ENCODE results near the gene UBE2U.

UBE2U gene, protein sequence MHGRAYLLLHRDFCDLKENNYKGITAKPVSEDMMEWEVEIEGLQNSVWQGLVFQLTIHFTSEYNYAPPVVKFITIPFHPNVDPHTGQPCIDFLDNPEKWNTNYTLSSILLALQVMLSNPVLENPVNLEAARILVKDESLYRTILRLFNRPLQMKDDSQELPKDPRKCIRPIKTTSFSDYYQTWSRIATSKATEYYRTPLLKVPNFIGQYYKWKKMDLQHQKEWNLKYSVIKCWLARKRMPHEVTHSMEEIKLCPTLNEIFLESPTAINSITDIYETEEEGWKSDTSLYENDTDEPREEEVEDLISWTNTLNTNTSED

DNA sequence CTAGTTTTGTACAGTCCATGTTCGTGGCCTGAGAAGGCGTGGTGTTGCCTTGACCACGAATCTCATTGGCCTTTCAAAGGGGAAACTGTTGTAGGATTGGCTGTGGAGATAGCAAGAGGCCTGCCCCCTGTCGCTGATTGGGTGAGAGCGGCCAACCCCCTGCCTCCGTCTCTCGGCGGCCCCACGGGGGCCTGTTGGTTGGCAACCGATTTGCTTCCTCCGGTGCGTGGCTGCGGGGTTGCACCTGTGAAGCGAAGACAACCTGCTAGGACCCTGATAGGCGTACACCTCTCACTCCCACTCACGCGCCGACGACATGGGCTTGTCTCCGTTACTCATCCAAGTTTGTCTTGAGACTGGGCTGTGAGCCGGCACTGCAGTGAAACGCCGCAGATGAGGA is at the start of gene UBE2U:
Gene UBE2U, plus strand, starts transcription at position 204 of the 400 bp plus-strand sequence. CDS start 428 bp downstream, outside the sequence.
- DNase-seq, result no peak

DNA sequence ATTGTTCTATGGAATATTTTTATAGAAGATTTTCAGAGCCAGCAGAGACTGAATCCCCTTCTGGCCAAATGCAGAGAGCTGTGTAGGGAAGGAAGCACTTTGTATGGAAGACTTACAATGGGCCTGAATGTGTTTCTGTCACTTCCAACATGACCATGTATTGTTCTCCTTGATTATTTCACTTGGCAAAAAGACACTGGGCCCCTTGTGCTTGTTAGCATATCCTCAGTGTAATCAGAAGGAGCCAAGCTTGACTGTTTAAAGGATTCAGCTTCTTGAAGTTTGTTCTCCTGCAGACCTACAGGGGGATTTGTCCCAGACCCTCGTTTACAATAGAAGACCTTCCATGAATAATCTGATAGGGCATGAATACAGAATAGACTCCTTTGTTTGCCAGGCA is 48.1 kb upstream of the UBE2U start:
- no peak for DNase-seq

DNA sequence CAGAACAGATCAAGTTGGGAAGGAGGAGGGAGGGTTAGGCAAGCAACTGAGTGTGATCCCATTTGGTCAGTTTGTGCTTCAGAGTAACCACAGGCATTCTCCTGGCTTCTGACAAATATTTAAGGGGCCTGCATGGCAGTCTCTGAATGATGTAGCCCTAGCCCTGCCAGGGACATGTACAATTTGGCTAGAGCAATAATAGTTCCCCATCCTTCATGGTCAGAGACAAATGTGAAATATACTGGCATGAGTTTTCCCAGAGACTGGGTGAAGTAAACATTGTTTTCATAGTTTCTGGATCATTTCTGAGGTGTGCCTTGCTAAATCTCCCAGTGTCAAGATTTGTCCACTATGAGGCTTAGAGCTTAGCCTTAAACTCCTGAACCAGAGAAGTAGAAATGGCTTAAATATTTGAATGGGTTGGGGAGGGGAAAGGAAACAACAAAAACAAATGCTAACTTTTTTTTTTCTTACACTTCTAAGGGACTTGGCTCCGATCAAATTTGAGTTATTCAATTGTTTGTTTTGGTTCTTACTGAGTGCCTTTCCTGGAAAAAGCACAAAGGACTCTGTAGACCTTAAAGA is 42.0 kb upstream of the UBE2U start:
- DNase-seq, result no peak

DNA sequence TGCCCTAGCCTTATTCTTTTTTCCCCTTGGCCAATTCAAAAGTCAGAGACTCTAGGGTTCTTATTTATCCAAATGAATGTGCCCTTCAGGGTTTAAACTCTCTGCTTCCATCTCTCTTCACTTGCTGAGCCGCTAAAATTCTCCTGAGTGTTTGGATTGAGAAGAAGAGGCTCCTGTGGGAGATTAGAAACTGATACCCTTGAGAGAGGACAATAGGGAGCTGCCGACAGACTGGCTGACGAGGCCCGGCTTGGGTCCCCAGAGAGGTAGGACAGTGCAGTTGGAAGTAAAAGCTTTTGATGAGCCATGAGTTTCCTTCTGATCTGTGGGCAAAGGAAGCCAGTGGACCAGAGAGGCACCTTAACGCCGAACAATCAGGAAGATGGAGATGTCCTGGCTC is 41.3 kb upstream of the UBE2U start:
- DNase-seq, result no peak

DNA sequence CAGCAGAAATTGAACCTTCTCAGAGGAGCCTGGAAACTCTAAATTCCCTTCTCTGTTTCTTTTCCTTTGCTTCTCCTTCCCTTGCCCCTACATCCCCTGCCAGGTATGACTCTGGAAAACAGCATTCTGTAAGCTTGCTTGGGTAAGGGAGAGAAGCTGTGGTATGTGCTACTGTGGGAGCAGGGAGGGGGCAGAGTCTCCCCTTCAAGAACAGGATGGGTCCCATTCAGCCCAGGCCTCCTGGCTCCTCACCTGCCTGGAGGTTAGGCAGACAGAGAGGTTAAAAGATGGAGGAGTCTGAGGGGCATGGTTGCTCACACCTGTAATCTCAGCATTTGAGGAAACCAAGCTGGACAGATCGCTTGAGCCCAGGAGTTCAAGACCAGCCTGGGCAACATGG is 40.6 kb upstream of the UBE2U start:
- DNase-seq, result no peak

DNA sequence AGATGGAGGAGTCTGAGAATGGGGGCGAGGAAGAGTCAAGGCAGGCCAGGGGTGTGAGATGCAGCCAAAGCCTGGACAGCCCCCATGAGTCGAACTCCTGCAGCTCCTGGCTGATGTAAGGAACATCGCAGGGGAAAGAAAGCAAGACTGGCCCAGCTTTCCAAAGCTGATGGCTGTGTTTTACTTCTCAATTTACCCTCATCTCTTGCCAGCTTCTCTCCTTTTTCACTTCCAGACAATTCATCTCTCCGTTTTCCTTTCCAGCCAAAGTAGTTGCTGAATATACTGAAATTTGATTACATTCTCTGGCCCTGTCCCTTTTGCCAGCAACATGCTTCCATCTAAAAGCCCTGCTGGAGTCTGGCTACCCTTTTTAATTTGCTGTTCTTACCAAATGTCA is 40.0 kb upstream of the UBE2U start:
- DNase-seq, result no peak

DNA sequence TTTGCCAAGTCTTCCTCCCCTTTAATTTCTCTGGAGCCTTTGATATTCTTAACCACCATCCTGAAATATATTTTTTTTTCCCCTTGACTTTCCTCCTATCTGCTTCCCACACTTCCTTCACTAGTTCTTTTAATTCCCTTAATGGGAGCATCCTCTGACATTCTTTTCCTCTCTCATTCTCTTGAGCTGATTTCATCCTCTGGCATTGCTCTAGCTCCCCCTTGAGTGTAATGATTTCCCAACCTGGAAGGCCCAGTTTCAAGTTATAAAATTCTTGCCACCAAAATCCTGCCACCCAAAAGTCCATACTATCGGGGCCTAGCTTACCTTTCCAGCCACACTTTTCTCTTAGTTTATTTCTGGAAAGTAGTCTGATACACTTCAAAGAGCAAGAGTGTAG is 39.5 kb upstream of the UBE2U start:
- DNase-seq, result no peak

DNA sequence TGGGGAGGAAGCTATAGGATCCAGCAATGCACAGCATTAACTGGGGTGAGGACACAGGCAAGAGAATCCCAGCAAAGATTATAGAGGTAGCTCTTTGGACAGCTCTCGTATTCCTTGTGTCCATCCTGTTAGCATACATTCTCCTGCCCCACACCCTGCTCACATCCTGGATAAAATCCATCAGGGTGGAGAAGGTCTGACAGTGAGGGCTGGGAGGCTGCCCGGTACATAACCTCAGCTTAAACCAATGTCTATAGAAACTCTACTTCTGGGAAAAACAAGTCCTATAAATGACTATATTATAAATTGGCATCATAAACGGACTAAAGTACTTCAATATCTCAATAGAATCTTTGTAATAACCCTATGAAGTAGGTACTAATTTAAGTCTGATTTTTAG is 36.8 kb upstream of the UBE2U start:
- no peak for DNase-seq

DNA sequence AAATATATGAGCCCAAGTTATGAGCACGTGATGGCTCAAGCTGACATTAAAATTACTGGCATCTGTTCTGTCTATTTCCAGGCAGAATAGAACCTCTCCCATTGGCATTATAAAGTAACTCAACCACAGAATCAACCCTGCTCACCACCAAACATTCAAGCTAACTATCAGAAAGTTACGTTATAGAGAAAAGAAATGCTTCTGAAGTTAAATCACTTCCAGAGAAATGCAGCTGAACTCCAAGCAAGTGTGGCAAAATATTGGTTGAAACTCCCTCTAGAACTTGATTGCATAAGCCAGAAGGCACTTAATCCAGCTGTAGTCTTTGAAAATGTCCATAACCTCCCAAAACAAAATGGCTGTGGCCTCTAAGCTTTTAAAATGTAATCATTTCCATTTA is 36.2 kb upstream of the UBE2U start:
- DNase-seq, result no peak

DNA sequence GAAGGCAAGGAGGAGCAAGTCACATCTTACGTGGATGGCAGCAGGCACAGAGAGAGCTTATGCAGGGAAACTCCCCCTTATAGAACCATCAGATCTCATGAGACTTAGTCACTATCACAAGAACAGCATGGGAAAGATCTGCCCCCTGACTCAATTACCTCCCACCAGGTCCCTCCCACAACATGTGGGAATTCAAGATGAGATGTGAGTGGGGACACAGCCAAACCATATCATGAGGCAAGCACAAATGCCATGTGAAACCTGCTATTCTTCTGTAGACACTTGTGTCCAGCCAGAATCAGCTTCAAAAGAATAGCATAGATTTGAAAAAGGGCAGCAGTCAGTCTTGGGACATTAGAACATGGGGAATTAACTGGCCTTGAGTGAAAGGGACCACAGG is 32.2 kb upstream of the UBE2U start:
- DNase-seq, result no peak

DNA sequence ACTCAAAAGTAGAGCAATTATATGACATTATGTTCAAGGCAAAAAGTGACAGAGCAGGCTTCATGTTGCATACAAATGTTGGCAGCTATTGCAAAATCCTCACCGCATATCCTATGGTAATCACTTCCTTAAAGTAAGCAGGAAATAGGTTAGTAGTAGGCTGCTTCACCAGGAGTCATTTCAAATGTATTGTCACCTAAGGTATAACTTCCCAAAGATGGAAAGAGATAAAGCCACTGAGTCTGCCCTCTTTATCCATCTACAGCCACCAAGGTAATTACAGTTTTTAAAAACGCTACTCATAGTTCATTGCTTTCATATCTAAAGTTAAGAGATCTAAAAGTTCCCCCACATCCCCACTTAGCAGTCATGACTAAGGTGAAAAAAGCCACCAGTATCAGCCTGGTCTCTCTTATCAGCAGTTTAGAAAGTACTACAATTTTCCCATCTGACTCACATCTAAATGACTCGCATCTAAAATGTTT is 31.6 kb upstream of the UBE2U start:
- DNase-seq, result no peak

DNA sequence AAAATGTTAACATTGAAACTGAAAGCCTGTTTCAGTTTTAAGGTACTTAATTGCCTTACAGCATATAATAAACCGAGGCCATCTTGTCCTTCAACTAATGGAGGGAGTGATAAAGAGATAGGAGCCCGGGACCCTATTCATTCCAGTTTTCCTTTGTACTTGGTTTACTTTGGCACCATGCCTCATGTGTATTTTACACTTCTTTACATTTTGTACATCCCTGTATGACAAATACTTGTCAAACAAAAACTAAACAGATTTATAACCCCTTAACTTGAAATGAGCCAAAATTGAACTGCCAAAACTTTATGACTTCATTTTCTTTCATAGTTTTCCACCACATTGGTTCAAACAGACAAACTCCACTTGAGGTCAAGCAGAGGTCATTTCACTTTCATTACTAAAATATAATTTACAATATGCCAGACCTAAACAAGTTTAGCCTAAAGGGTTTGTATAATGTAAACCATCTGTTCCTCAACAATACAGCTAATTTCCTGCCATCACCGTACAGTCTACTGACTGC is 30.9 kb upstream of the UBE2U start:
- DNase-seq, result no peak

DNA sequence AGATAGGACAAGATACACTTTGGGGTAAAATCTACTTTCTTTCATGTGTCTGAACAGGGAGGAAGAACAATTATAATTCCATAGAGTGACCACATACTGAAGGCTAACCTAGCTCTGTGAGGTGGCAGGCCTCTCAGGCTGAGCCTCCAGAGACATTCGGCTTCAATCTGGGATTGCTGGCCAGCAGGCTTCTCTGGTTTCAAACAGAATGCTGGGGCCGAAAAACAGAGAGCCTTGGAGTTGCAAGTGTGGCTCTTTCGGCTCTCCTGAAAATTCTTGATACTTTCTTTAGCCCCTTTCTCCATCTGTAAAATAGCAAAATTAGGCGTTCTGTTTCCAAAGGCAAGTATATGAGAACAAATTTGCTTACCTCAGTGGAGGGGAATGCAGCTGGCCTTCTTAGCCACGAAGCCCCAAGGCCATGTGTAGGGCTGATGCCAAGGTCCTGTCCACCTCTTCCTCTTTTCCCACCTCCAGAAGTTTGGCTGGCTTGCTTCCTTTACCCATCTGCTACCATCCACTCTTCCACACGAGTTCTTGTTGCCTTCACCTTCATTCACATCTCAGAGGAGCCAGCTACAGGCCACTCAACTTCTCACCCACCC is 30.0 kb upstream of the UBE2U start:
- DNase-seq, result no peak

DNA sequence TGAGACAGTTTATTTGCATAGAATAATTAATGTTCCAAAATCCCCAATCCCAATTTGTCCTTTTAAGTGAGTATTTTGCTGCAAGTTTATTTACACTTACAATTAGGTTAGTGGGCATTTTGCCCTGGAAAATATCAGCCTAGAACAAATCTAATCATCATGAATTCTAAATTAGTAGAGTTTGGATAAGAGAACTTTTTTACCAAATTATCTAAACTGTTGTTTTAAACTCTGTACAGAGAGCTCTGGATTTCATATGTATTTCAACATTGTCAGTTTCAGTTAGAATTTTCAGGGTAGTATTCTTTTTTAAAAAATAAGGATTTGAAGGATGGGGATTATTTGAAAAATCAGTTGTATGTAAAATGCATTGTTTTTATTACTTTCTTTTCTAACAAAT is 27.8 kb upstream of the UBE2U start:
- DNase-seq, result no peak

DNA sequence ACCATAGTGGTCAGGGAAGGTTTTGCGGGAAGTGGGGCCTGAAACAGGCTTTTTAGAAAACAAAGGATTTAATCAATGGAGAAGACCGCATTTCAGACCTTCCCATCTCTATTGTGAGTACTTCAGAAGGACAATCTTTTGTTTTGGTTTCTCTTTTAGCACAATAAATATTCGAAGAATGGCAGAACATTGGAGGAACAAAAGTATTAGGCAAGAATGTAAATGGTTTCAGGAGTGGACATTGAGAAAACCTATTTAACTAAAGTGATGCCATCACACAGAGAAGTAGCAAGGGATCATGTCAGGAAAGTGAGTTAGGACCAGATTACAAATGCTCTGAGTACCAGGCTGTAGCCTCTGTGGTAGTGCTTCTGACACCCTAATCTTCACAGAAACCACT is 26.8 kb upstream of the UBE2U start:
- no peak for DNase-seq

DNA sequence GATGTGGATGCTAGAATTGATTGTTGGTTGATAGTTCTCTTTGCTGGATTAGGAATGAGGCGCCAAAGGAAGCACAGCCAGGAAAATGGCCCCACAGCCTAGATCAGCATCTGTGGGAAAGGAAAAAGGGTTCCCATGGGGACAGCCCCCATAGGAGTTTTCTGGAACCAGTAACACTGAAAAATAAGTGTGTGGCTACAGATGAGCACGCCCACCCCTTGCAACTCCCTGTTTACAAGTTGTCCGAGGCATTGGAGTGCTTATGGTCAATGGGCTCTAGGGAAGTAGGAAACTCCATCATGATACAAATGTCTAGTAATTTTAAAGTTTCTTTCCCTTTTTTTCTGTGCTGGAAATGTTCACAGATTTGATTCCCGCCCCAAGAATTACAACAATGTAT is 23.8 kb upstream of the UBE2U start:
- DNase-seq, result no peak

DNA sequence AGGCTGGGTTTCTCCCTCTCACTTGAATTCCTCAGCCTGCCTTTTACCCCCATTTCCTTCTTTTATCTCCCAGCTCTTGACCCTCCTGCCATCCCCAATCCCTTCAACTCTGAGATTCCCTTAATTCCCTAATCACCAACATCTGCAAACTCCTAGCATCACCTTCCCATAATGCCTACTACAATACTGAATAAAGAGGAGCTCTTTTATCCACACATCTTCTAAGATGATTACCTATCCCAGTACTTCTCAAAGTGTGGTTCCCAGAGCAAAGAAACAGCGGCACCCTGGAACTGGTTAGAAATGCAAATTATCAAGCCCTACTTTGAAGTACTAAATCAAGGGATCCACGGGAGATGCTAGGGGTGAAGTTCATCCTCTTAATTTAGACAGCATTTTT is 21.2 kb upstream of the UBE2U start:
- DNase-seq, result no peak

DNA sequence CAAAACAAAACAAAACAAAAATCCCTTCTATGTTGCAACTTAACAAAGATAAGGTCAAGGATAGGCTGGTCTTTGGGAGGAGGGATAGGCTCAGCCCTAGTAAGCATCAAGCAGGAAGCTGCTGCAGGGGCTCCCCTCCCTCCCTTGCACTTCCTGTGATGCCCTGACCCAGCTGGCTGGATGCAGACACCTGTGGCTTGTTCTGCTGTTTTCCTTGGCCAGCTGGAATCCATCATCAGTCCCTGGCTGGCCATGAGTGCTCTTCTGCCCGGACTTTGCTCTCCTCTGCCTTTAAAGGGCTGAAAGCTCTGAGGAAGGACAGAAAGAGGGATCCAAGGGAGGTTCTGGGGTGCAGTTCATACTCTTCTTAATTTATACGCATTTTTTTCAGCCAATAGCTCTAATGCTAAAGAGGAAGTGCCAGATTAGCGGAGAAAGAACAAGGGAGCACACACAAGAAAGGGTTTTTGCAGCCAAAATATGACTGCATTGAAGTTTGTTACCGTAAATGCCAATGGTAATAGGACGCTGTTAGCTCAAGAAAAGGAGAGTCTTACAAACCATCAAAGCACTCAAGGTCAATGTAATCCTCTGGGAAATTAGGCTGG is 19.9 kb upstream of the UBE2U start:
- no peak for DNase-seq

DNA sequence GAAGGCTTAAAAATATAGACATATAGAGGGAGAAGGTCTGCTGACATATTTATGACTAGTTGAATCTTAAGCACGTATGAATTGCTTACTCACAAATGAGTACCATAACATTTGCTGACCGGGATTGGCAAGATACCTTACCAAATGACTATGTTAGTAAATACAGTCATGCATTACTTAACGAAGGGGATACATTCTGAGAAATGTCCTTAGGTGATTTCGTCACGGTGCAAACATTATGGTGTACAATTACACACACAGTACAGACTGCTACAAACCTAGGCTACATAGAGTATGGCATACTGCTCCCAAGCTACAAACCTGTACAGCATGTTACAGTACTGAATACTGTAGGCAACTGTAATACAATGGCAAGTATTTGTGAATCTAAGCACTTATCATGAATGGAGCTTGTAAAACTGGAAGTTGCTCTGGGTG is 19.4 kb upstream of the UBE2U start:
- DNase-seq, result no peak

DNA sequence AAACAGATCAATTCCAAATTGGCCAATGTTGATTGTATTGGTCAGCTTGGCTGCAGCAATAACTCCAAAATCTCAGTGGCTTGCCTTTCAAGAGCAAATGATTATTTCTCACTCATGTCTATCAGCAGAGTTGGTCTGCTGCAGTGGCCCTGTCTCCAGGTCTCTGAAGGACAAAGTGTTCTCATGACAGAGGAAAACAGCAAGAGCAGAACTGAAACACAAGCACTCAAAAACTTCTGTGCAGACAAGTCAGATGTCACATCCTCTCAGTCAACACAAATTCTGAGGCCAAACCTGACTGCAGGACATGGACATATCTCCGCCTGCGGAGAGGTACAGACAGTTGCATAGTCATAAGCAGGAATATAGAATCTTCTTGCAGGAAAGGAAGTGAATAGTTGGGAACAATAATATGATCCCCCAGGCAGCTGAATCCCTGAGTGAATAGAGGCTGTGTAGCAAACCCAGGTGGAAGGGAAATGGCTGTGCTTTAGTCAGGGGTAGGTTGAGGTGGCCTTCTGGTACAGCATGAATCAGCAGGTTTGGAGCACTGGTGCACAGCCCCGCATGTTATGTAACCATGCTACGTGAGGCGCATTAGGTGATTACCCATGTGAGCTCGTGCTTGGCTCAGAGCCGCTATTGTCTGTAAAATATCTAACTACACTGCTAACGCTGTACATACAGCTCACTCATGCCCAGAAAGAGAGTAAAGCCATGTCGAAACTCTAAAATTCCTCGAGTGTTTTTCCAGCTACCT is 17.1 kb upstream of the UBE2U start:
- no peak for DNase-seq

DNA sequence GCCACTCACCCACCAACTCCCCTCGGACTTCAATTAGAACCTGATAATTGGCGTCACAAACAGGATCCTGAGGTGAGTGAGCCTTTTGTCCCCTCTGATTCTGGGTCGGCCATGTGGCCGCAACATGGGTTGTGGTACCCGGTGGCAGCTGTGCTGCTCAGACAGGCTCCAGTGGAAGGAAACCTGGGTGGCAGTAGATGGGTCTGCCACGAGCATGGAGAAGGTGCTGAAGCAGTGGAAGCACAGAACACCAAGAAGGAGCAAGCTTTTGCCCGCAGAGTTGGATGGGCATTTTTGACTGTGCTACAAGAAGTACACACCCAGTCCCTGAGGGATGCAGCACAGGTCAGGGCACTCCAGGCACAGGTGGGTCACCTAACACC is 16.5 kb upstream of the UBE2U start:
- no peak for DNase-seq

DNA sequence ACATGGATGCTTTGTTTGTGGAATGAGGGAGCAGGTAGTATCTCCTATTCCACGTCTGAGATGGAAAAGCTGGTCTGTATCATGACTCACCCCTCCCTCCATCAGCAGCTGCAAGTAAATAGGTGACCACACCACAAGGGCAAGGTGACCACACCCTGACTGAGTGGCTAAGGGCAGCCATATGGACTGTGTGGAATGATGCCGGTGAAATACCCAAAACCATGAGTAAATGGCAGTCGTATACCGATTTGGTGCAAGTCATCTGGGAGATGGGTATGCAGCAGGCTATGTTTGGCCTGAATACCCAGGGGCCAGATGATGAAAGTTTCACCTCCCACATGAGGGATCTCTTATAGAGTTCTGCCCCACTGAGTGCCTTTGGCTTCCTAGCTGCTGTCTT is 15.8 kb upstream of the UBE2U start:
- DNase-seq, result no peak

DNA sequence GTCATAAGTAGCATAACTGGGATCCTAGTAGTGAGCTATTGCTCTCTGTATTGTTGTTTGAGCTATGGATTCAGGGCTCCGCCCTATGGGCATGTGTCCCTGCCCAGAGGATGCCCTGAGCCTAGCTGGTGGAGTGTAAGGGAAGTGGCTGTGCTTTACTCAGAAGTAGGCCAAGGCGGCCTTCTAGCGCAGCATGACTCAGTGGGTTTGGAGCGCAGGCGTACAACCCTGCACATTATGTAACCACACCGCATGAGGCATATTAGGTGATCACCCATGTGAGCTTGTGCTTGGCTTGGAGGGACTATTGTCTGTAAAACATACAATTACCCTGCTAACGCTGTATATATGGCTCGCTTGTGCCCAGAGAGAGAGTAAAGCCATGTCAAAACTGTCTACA is 11.1 kb upstream of the UBE2U start:
- DNase-seq, result no peak
